ENCODE data around the gene COL5A1.

COL5A1 gene

DNA sequence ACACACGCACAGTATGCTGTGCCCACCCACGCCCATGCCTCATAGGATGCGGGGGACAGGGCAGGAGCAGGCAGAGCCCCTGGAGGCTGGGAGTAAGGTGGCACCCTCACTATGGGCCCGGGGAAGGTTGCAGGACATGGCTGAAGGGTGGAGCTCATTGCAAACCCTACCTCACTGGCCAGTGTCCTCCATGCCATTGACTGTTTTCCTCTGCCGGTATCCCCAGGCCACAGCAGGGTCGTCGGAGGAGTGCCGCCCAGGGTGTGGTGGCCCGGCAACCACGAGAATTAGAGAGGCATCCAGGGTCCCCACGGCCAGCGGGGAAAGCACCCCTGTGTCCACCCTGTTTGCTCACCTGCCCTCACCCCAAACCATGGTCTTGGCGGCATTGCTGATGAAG, 179.3 kb downstream of the COL5A1 start:
- TF ChIP-seq TAF1 (IDR thresholded peaks at IDR 0.05; ENCODE audit: low read depth) = no peak
- no peak for TF ChIP-seq EP300 (IDR thresholded peaks at IDR 0.05; ENCODE audit: borderline replicate concordance)
- no peak for TF ChIP-seq CREB1 (IDR thresholded peaks at IDR 0.05; ENCODE audit: low read depth)
- TF ChIP-seq NFIC (IDR thresholded peaks at IDR 0.05) = no peak
- no peak for TF ChIP-seq YY1 (IDR thresholded peaks at IDR 0.05; ENCODE audit: low read depth)
- TF ChIP-seq, protein P1, sequence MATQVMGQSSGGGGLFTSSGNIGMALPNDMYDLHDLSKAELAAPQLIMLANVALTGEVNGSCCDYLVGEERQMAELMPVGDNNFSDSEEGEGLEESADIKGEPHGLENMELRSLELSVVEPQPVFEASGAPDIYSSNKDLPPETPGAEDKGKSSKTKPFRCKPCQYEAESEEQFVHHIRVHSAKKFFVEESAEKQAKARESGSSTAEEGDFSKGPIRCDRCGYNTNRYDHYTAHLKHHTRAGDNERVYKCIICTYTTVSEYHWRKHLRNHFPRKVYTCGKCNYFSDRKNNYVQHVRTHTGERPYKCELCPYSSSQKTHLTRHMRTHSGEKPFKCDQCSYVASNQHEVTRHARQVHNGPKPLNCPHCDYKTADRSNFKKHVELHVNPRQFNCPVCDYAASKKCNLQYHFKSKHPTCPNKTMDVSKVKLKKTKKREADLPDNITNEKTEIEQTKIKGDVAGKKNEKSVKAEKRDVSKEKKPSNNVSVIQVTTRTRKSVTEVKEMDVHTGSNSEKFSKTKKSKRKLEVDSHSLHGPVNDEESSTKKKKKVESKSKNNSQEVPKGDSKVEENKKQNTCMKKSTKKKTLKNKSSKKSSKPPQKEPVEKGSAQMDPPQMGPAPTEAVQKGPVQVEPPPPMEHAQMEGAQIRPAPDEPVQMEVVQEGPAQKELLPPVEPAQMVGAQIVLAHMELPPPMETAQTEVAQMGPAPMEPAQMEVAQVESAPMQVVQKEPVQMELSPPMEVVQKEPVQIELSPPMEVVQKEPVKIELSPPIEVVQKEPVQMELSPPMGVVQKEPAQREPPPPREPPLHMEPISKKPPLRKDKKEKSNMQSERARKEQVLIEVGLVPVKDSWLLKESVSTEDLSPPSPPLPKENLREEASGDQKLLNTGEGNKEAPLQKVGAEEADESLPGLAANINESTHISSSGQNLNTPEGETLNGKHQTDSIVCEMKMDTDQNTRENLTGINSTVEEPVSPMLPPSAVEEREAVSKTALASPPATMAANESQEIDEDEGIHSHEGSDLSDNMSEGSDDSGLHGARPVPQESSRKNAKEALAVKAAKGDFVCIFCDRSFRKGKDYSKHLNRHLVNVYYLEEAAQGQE (IDR thresholded peaks at IDR 0.05; ENCODE audit: low read depth) = no peak
- no peak for TF ChIP-seq USF1 (IDR thresholded peaks at IDR 0.05)
- no peak for TF ChIP-seq EGR1 (IDR thresholded peaks at IDR 0.05)
- no peak for TF ChIP-seq CEBPB (IDR thresholded peaks at IDR 0.05)
- no peak for TF ChIP-seq FOXM1 (IDR thresholded peaks at IDR 0.05; ENCODE audit: borderline replicate concordance, low read depth)
- TF ChIP-seq, protein P2, sequence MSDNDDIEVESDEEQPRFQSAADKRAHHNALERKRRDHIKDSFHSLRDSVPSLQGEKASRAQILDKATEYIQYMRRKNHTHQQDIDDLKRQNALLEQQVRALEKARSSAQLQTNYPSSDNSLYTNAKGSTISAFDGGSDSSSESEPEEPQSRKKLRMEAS (IDR thresholded peaks at IDR 0.05) = no peak
- no peak for TF ChIP-seq ZBTB7A (IDR thresholded peaks at IDR 0.05; ENCODE audit: low read depth)
- TF ChIP-seq TCF12 (IDR thresholded peaks at IDR 0.05; ENCODE audit: low read depth) = no peak
- TF ChIP-seq TEAD4 (IDR thresholded peaks at IDR 0.05) = no peak
- no peak for TF ChIP-seq RAD21 (IDR thresholded peaks at IDR 0.05; ENCODE audit: low read depth)

GRCh38 chr9:134822541-134822940, 180.9 kb downstream of the COL5A1 start:
- TF ChIP-seq, protein P1 (IDR thresholded peaks at IDR 0.05; ENCODE audit: low read depth) = no peak
- TF ChIP-seq EGR1 (IDR thresholded peaks at IDR 0.05) (no peak), NFIC (IDR thresholded peaks at IDR 0.05) (no peak), ZBTB7A (IDR thresholded peaks at IDR 0.05; ENCODE audit: low read depth) (no peak), FOXM1 (IDR thresholded peaks at IDR 0.05; ENCODE audit: borderline replicate concordance, low read depth) (no peak), TCF12 (IDR thresholded peaks at IDR 0.05; ENCODE audit: low read depth) (no peak), CEBPB (IDR thresholded peaks at IDR 0.05) (no peak), TAF1 (IDR thresholded peaks at IDR 0.05; ENCODE audit: low read depth) (no peak), USF1 (IDR thresholded peaks at IDR 0.05) (no peak), YY1 (IDR thresholded peaks at IDR 0.05; ENCODE audit: low read depth) (no peak), TEAD4 (IDR thresholded peaks at IDR 0.05) (no peak), CREB1 (IDR thresholded peaks at IDR 0.05; ENCODE audit: low read depth) (no peak), EP300 (IDR thresholded peaks at IDR 0.05; ENCODE audit: borderline replicate concordance) (no peak)
- TF ChIP-seq, protein P2 (IDR thresholded peaks at IDR 0.05) = no peak

GRCh38 chr9:134823623-134824022, 182.0 kb downstream of the COL5A1 start:
- TF ChIP-seq EGR1 (IDR thresholded peaks at IDR 0.05) = no peak
- no peak for TF ChIP-seq EP300 (IDR thresholded peaks at IDR 0.05; ENCODE audit: borderline replicate concordance)
- no peak for TF ChIP-seq CEBPB (IDR thresholded peaks at IDR 0.05)
- TF ChIP-seq, protein P2 (IDR thresholded peaks at IDR 0.05) = no peak
- TF ChIP-seq TCF12 (IDR thresholded peaks at IDR 0.05; ENCODE audit: low read depth) = no peak
- TF ChIP-seq TAF1 (IDR thresholded peaks at IDR 0.05; ENCODE audit: low read depth) = no peak
- TF ChIP-seq ZBTB7A (IDR thresholded peaks at IDR 0.05; ENCODE audit: low read depth) = no peak
- TF ChIP-seq NFIC (IDR thresholded peaks at IDR 0.05) = no peak
- TF ChIP-seq CREB1 (IDR thresholded peaks at IDR 0.05; ENCODE audit: low read depth) = no peak

DNA sequence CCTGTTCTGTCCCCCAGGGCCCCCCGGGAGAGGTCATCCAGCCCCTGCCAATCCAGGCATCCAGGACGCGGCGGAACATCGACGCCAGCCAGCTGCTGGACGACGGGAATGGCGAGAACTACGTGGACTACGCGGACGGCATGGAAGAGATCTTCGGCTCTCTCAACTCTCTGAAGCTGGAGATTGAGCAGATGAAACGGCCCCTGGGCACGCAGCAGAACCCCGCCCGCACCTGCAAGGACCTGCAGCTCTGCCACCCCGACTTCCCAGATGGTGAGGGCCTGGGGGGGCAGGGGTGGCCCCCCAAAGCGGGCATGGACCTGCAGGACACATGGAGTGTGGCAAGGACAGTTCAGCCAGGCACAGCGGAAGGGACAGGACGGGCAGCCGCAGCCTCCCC, 183.0 kb downstream of the COL5A1 start:
- no peak for TF ChIP-seq TEAD4 (IDR thresholded peaks at IDR 0.05)
- TF ChIP-seq, protein P1 (IDR thresholded peaks at IDR 0.05; ENCODE audit: low read depth) = no peak
- TF ChIP-seq TAF1 (IDR thresholded peaks at IDR 0.05; ENCODE audit: low read depth) = no peak
- TF ChIP-seq NFIC (IDR thresholded peaks at IDR 0.05) = no peak
- TF ChIP-seq EP300 (IDR thresholded peaks at IDR 0.05; ENCODE audit: borderline replicate concordance) = no peak
- no peak for TF ChIP-seq USF1 (IDR thresholded peaks at IDR 0.05)
- no peak for TF ChIP-seq EGR1 (IDR thresholded peaks at IDR 0.05)
- TF ChIP-seq TCF12 (IDR thresholded peaks at IDR 0.05; ENCODE audit: low read depth) = no peak
- no peak for TF ChIP-seq YY1 (IDR thresholded peaks at IDR 0.05; ENCODE audit: low read depth)
- TF ChIP-seq, protein P2 (IDR thresholded peaks at IDR 0.05) = no peak
- TF ChIP-seq CREB1 (IDR thresholded peaks at IDR 0.05; ENCODE audit: low read depth) = no peak
- no peak for TF ChIP-seq ZBTB7A (IDR thresholded peaks at IDR 0.05; ENCODE audit: low read depth)
- no peak for TF ChIP-seq RAD21 (IDR thresholded peaks at IDR 0.05; ENCODE audit: low read depth)
- no peak for TF ChIP-seq FOXM1 (IDR thresholded peaks at IDR 0.05; ENCODE audit: borderline replicate concordance, low read depth)
- no peak for TF ChIP-seq CEBPB (IDR thresholded peaks at IDR 0.05)

Measured in Ishikawa (cell line).